Measurements from ENCODE around the gene COL12A1. TPM values are rescaled to one million over a fixed set of nuclear protein-coding genes. Genes with fewer than 3 reads are reported as not detected.

The COL12A1 gene
- total RNA-seq, 1 donor from 2014 or later, result 24.3 TPM

GRCh38 chr6:75128878-75129570, 76.8 kb downstream of the COL12A1 start:
- DNase-seq (ENCODE audit: low read depth), result no peak
- TF ChIP-seq CTCF (IDR thresholded peaks at IDR 0.05; ENCODE audit: insufficient read depth, low read length, poor library complexity, severe bottlenecking), result no peak
- no peaks in the 10 kb centered on the region for H3K27me3 ChIP-seq (ENCODE audit: control insufficient read depth, insufficient read depth, low read length)
- H3K4me3 ChIP-seq (ENCODE audit: low read depth, low read length), result no peak overlapping the region
- H3K36me3 ChIP-seq (ENCODE audit: control insufficient read depth, insufficient read depth, low read length), result no peaks in the 10 kb centered on the region

- no peak overlapping the region for H3K4me3 ChIP-seq (ENCODE audit: low read depth, low read length)
- no peaks in the 10 kb centered on the region for H3K27me3 ChIP-seq (ENCODE audit: control insufficient read depth, insufficient read depth, low read length)
- no peak for DNase-seq (ENCODE audit: low read depth)
- no peaks in the 10 kb centered on the region for H3K36me3 ChIP-seq (ENCODE audit: control insufficient read depth, insufficient read depth, low read length)
- TF ChIP-seq CTCF (IDR thresholded peaks at IDR 0.05; ENCODE audit: insufficient read depth, low read length, poor library complexity, severe bottlenecking), result no peak
Measured at GRCh38 chr6:75126518-75126917, 79.3 kb downstream of the COL12A1 start.

- no peaks in the 10 kb centered on the region for H3K27me3 ChIP-seq (ENCODE audit: control insufficient read depth, insufficient read depth, low read length)
- no peak for TF ChIP-seq CTCF (IDR thresholded peaks at IDR 0.05; ENCODE audit: insufficient read depth, low read length, poor library complexity, severe bottlenecking)
- DNase-seq (ENCODE audit: low read depth), result no peak
- H3K36me3 ChIP-seq (ENCODE audit: control insufficient read depth, insufficient read depth, low read length), result no peaks in the 10 kb centered on the region
- no peak overlapping the region for H3K4me3 ChIP-seq (ENCODE audit: low read depth, low read length)
Measured at GRCh38 chr6:75124983-75125382, 80.9 kb downstream of the COL12A1 start.

- Histone ChIP-seq H3K4me3 (ENCODE audit: low read depth, low read length) (no peak overlapping the region), H3K36me3 (ENCODE audit: control insufficient read depth, insufficient read depth, low read length) (no peaks in the 10 kb centered on the region)
Measured at GRCh38 chr6:75124085-75124484, 81.8 kb downstream of the COL12A1 start.

GRCh38 chr6:75118925-75119515, 86.8 kb downstream of the COL12A1 start:
- Histone ChIP-seq H3K36me3 (ENCODE audit: control insufficient read depth, insufficient read depth, low read length) (no peaks in the 10 kb centered on the region), H3K27me3 (ENCODE audit: control insufficient read depth, insufficient read depth, low read length) (no peaks in the 10 kb centered on the region), H3K4me3 (ENCODE audit: low read depth, low read length) (no peak overlapping the region)
- TF ChIP-seq CTCF (IDR thresholded peaks at IDR 0.05; ENCODE audit: insufficient read depth, low read length, poor library complexity, severe bottlenecking), result no peak
- DNase-seq (ENCODE audit: low read depth), result no peak

More at GRCh38 chr6:75124085-75124484, 81.8 kb downstream of the COL12A1 start:
- no peaks in the 10 kb centered on the region for H3K27me3 ChIP-seq (ENCODE audit: control insufficient read depth, insufficient read depth, low read length)
- no peak for TF ChIP-seq CTCF (IDR thresholded peaks at IDR 0.05; ENCODE audit: insufficient read depth, low read length, poor library complexity, severe bottlenecking)
- DNase-seq (ENCODE audit: low read depth), result no peak
